Right atrium auricular region (tissue), 2 donors: Measurements from ENCODE around the gene SYT9. TPM values are rescaled to one million over a fixed set of nuclear protein-coding genes. Genes with fewer than 3 reads are reported as not detected.

Experiments
- DNase-seq: peaks from one replicate; pipeline ENCODE4 v3.0.0-alpha.2; 2019; ENCODE audit warnings: low spot score
- H3K27ac ChIP-seq, 2 donors: fragments of 200-600 bp; sonication (generic); 1 replicate in 1 of 2; 2 replicates in 1 of 2; pipeline ENCODE4 v1.5.1; 2016 to 2019
- H3K27me3 ChIP-seq, 2 donors: fragments of 200-600 bp; sonication (generic); one replicate each; pipeline versions ENCODE4 v1.5.1 to v1.6.0; 2017 to 2019
- H3K36me3 ChIP-seq: fragments of 200-600 bp; sonication (generic); one replicate; pipeline ENCODE4 v1.5.1; 2016
- H3K4me1 ChIP-seq, 2 donors: fragments of 200-600 bp; sonication (generic); one replicate each; pipeline versions ENCODE4 v1.5.1 to v1.6.0; 2017 to 2019
- H3K4me3 ChIP-seq, 2 donors: fragments of 200-600 bp; sonication (generic); 1 replicate in 1 of 2; 2 replicates in 1 of 2; pipeline ENCODE4 v1.5.1; 2017 to 2019; ENCODE audit warnings: mild to moderate bottlenecking in 1 of 2, moderate library complexity in 1 of 2
- H3K9me3 ChIP-seq, 2 donors: fragments of 200-600 bp; sonication (generic); one replicate each; pipeline ENCODE4 v1.5.1; 2019
- total RNA-seq, 2 donors: library from RNA; depleted of rRNA; stranded (reverse); fragments of >200 nt; gene quantifications; one replicate each; pipeline ENCODE4 v1.1.0, GENCODE V29; 2016
- TF ChIP-seq, protein P1 (sequence below), 2 donors: fragments of 200-600 bp; sonication (generic); IDR thresholded peaks; one replicate each; pipeline ENCODE4 v1.5.1; 2019; ENCODE audit warnings: antibody characterized with exemption in 2 of 2

The SYT9 gene
- total RNA-seq, 2 donors from 2014 or later: 0.16 to 0.74 TPM

DNA sequence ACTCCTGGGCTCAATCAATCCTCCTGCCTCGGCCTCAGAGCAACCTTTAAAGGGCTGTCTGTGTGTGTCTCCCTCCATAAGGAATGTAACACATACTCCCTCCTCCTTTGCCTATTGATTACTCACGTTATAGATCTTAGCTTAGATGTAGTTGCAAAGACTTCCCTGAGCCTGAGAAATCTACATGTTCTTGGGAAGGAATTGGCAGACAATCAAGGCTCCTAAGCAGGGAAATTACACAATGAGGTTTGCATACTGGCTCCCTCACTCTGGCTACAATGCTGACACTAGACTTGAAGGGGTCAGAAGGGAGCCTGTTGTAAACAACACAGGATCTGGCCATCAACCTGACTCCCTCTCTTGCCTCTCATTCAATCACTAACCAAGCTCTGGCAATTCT, 228.4 kb downstream of the SYT9 start:
- Histone ChIP-seq H3K4me1 (no peaks in the 10 kb centered on the region), H3K27me3 (no peaks in the 10 kb centered on the region), H3K36me3 (no peaks in the 10 kb centered on the region), H3K27ac (no peak overlapping the region), H3K9me3 (no peaks in the 10 kb centered on the region), H3K4me3 (no peak overlapping the region)
- TF ChIP-seq, protein P1, sequence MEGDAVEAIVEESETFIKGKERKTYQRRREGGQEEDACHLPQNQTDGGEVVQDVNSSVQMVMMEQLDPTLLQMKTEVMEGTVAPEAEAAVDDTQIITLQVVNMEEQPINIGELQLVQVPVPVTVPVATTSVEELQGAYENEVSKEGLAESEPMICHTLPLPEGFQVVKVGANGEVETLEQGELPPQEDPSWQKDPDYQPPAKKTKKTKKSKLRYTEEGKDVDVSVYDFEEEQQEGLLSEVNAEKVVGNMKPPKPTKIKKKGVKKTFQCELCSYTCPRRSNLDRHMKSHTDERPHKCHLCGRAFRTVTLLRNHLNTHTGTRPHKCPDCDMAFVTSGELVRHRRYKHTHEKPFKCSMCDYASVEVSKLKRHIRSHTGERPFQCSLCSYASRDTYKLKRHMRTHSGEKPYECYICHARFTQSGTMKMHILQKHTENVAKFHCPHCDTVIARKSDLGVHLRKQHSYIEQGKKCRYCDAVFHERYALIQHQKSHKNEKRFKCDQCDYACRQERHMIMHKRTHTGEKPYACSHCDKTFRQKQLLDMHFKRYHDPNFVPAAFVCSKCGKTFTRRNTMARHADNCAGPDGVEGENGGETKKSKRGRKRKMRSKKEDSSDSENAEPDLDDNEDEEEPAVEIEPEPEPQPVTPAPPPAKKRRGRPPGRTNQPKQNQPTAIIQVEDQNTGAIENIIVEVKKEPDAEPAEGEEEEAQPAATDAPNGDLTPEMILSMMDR (IDR thresholded peaks at IDR 0.05): no peak
- DNase-seq: no peak

DNA sequence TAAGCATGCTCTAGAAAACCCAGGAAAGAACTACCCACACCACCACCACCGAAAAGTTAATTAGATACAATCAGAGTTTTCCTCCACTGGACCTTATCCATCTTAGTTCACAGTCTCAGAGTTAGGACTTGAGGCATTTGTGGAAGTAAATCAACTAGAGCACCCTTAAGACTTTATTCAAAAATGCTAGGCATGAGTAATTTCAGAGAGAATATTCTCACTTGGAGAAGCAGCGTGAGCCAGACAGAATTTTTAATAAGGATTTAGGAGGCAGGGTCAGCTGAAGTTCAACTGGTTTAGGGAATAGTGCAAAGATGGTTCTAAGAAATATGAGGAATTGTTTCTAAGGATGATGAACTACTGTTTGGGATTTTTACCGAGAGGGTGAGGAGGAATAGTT, 232.4 kb downstream of the SYT9 start:
- TF ChIP-seq, protein P1 (IDR thresholded peaks at IDR 0.05): no peak
- H3K4me1 ChIP-seq: peaks cover 0 to 6% of the 10 kb centered on the region in 2 donors

DNA sequence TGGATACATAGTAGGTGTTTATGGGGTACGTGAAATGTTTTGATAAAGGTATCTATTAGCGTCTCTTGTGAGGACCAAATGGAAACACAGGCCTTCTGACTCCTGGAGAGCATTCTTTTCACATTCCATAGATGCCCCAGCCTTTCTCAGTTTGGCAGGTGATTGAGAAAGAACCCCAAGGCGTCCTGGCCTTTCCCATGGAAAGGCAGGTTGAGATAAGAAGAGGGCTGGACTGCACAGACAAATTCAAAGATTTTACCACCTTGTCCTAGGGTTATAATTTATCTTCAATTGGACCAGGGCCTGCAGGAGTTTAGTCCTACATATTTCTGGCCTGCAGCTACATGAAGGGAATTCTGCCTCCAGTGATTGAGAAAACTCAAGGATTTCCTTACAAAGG, 232.9 kb downstream of the SYT9 start:
- Histone ChIP-seq H3K4me3 (peak overlapping the region in 1 of 2 donors; percentile 47), H3K9me3 (no peaks in the 10 kb centered on the region), H3K36me3 (no peaks in the 10 kb centered on the region), H3K27me3 (no peaks in the 10 kb centered on the region), H3K27ac (peak overlapping the region in 1 of 2 donors; percentile 61), H3K4me1 (peaks cover 0 to 6% of the 10 kb centered on the region in 2 donors)
- TF ChIP-seq, protein P1 (IDR thresholded peaks at IDR 0.05): no peak
- DNase-seq: no peak

More for the DNA sequence above, 232.4 kb downstream of the SYT9 start:
- Histone ChIP-seq H3K9me3 (no peaks in the 10 kb centered on the region), H3K36me3 (no peaks in the 10 kb centered on the region), H3K4me3 (no peak overlapping the region), H3K27me3 (no peaks in the 10 kb centered on the region), H3K27ac (no peak overlapping the region)
- no peak for DNase-seq

DNA sequence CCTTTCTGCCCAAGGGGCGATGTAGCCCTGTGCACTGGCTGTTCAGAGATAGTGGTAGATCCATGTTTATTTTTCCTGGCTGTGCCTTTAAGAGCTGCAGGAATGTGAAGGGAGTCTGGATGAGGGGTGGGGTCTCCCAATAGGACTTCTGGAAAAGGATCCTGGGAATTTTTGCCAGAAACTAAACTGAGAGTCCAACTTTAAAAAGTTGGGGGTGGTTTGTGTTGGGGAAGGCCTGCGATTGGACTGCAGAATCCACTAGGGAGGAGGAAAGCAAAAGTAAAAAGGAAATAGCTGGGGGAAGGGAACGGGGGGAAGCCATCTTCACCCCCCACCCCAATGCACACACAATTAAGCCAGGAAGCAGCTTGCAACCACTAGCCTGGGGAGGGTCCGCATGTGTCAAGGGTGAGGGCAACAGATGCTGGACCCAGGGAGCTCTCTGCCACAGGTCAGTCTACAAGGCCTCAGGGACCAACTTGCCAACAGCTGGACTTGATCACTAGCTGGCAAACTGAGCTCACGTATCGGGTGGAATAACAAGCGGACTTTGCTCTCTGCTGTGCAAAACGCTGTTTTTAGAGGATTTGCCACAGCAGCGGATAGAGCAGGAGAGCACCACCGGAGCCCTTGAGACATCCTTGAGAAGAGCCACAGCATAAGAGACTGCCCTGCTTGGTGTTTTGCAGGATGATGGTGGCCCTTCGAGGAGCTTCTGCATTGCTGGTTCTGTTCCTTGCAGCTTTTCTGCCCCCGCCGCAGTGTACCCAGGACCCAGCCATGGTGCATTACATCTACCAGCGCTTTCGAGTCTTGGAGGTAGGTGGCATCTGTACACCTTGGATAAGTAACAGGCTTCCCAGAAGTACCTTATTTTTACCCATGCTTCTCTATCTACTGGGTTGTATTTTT, 233.7 kb downstream of the SYT9 start, which contains the start of gene OLFML1:
OLFML1 (plus strand) TSS at position 321 of the 912 bp plus-strand sequence; CDS start at position 691, 370 bp downstream.
- H3K9me3 ChIP-seq: no peaks in the 10 kb centered on the region
- H3K27me3 ChIP-seq: no peaks in the 10 kb centered on the region
- H3K4me1 ChIP-seq: peaks cover 0 to 6% of the 10 kb centered on the region in 2 donors
- peak within 1 kb of the TSS; percentile 32 to 61 for H3K27ac ChIP-seq
- H3K4me3 ChIP-seq: peak within 1 kb of the TSS; percentile 29 to 47
- no peak for DNase-seq
- TF ChIP-seq, protein P1 (IDR thresholded peaks at IDR 0.05): no peak
- H3K36me3 ChIP-seq: no peaks in the 10 kb centered on the region

DNA sequence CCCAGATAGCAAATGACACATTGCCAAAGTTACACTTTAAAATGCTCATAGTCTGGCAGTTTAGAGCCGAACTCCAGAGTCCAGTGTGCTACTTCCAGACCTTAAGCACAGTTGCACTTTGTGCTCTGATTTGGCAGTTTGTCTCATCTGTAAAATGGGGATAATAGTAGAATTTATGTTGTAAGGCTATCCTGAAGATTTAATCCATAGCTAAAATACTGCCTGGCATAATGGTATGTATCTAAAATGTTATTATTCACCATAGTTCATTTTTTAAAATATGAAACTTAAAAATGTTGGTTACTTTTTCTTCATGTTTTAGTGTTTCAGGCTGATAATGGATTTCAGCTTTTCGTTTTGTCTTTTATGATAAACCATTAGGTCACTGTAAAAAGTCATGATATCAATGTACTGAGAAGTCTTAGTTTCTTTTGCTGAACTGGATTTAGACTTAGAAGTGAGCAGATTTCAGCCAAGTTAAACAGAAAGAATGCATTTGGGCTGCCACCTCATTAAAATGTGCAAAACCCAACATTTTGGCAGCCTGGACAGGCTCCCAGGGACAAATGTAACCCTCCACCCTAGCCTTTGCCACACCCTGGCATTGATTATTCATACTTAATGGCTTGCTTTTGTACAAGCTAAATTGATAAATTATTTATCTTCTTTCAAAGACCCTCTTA, 234.5 kb downstream of the SYT9 start:
- no peaks in the 10 kb centered on the region for H3K27me3 ChIP-seq
- peak overlapping the region; percentile 32 to 61 for H3K27ac ChIP-seq
- DNase-seq: no peak
- H3K4me3 ChIP-seq: peak overlapping the region; percentile 29 to 47
- no peaks in the 10 kb centered on the region for H3K9me3 ChIP-seq
- TF ChIP-seq, protein P1 (IDR thresholded peaks at IDR 0.05): no peak
- H3K4me1 ChIP-seq: peaks cover 0 to 6% of the 10 kb centered on the region in 2 donors
- no peaks in the 10 kb centered on the region for H3K36me3 ChIP-seq
